ENCODE data around the gene TAS2R1. TPM values are rescaled to one million over a fixed set of nuclear protein-coding genes. Genes with fewer than 3 reads are reported as not detected.

TAS2R1 gene, protein sequence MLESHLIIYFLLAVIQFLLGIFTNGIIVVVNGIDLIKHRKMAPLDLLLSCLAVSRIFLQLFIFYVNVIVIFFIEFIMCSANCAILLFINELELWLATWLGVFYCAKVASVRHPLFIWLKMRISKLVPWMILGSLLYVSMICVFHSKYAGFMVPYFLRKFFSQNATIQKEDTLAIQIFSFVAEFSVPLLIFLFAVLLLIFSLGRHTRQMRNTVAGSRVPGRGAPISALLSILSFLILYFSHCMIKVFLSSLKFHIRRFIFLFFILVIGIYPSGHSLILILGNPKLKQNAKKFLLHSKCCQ
- not detected in 2 replicates for total RNA-seq

DNA sequence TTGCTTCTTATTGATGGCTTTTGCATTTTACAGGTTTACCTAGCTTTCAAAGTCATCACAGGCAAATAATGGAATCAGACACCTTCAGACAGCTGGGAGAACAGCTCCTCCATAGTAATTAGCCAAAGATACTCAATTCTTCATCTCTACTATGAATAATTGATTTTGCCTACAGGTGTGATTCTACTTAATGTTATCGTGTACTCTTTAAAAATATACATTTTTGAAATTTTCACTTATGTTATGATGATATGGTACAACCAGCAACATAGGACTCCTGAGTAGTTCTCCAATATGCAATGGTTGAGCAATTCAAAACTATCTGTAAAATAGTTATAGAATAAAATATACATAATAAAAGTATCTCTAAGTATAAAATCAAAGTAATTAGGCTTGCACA, at the start of gene TAS2R1:
Gene TAS2R1, minus strand, starts transcription at position 101 of the 400 bp plus-strand sequence. CDS start 319 bp downstream, outside the sequence.
- Mint-ChIP-seq H3K27me3 (ENCODE audit: low read depth) (no peaks in the 10 kb centered on the region), H3K27ac (no peak within 1 kb of the TSS), H3K4me1 (ENCODE audit: low read depth) (no peaks in the 10 kb centered on the region), H3K4me3 (ENCODE audit: low read depth) (no peak within 1 kb of the TSS), H3K36me3 (ENCODE audit: low read depth) (no peaks in the 10 kb centered on the region), H3K9me3 (peaks cover 17% of the 10 kb centered on the region)
- intact Hi-C loops (cut with micrococcal nuclease): no loop called here
- DNase-seq (ENCODE audit: low spot score): no peak

DNA sequence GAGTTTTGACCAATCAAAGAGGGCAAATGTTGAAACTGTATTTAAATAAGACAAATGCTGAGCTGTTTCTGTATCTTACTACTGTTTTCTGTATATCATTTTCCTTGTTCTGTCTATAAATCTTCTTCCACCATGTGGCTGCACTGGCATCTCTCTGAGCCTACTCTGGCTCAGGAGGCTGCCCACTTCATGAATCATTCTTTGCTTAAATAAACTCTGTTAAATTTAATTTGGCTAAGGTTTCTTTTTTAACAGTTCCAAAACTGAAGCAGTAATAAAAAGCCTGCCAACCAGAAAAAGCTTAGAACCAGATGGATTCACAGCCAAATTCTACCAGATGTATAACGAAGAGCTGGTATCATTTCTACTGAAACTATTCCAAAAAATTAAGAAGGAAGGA, 40.2 kb upstream of the TAS2R1 start:
- H3K9me3 Mint-ChIP-seq: peaks cover 9% of the 10 kb centered on the region
- no peak for DNase-seq (ENCODE audit: low spot score)
- no peaks in the 10 kb centered on the region for H3K4me1 Mint-ChIP-seq (ENCODE audit: low read depth)
- H3K4me3 Mint-ChIP-seq (ENCODE audit: low read depth): no peak overlapping the region
- H3K36me3 Mint-ChIP-seq (ENCODE audit: low read depth): no peaks in the 10 kb centered on the region
- intact Hi-C loops (cut with micrococcal nuclease): no loop called here
- H3K27me3 Mint-ChIP-seq (ENCODE audit: low read depth): no peaks in the 10 kb centered on the region
- H3K27ac Mint-ChIP-seq: no peak overlapping the region

DNA sequence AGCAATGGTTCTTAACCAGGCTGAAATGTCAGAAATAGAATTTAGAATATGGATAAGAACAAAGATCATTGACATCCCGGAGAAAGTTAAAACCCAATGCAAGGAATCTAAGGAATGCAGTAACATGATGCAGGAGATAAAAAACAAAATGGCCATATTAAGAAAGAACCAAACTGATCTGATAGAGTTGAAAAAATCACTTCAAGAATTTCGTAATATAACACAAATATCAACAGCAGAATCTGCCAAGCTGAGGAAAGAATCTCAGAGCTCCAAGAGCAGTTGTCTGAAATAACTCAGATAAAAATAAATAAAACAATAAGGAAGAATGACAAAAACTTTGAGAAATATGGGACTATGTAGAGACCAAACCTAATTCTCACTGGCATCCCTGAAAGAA, 37.8 kb upstream of the TAS2R1 start:
- H3K27ac Mint-ChIP-seq: no peak overlapping the region
- no peaks in the 10 kb centered on the region for H3K27me3 Mint-ChIP-seq (ENCODE audit: low read depth)
- no peak for DNase-seq (ENCODE audit: low spot score)
- H3K36me3 Mint-ChIP-seq (ENCODE audit: low read depth): no peaks in the 10 kb centered on the region
- H3K9me3 Mint-ChIP-seq: peaks cover 9% of the 10 kb centered on the region
- no peak overlapping the region for H3K4me3 Mint-ChIP-seq (ENCODE audit: low read depth)
- intact Hi-C loops (cut with micrococcal nuclease): no loop called here
- no peaks in the 10 kb centered on the region for H3K4me1 Mint-ChIP-seq (ENCODE audit: low read depth)

DNA sequence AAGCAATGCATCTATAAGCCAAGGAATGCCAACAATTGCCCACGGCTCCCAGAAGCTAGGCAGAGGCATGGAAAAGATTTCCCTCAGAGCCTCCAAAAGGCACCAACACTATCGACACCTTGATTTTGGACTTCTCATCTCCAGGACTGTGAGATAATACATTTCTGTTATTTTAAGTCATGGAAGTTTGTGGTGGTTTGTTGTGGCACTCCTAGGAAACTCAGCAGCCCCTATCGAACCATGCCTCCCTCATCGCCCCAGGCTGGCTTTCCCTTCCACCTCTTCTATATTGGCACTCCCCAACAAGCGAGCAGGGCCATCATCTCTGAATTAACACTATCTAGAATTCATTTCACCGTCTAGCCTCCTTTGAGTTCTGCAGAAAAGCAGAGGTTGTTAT, 33.7 kb upstream of the TAS2R1 start:
- Mint-ChIP-seq H3K27me3 (ENCODE audit: low read depth) (no peaks in the 10 kb centered on the region), H3K36me3 (ENCODE audit: low read depth) (no peaks in the 10 kb centered on the region), H3K4me3 (ENCODE audit: low read depth) (no peak overlapping the region), H3K9me3 (peaks cover 5% of the 10 kb centered on the region), H3K4me1 (ENCODE audit: low read depth) (no peaks in the 10 kb centered on the region), H3K27ac (no peak overlapping the region)
- DNase-seq (ENCODE audit: low spot score): no peak
- intact Hi-C loops (cut with micrococcal nuclease): no loop called here

GRCh38 chr5:9661316-9662015, 31.3 kb upstream of the TAS2R1 start:
- DNase-seq (ENCODE audit: low spot score): no peak
- Mint-ChIP-seq H3K9me3 (peaks cover 4% of the 10 kb centered on the region), H3K27ac (no peak overlapping the region), H3K4me1 (ENCODE audit: low read depth) (no peaks in the 10 kb centered on the region), H3K4me3 (ENCODE audit: low read depth) (no peak overlapping the region), H3K36me3 (ENCODE audit: low read depth) (no peaks in the 10 kb centered on the region), H3K27me3 (ENCODE audit: low read depth) (no peaks in the 10 kb centered on the region)
- intact Hi-C loops (cut with micrococcal nuclease): no loop called here

- no peak overlapping the region for H3K27ac Mint-ChIP-seq
Observed at GRCh38 chr5:9658706-9659105, 28.6 kb upstream of the TAS2R1 start.

DNA sequence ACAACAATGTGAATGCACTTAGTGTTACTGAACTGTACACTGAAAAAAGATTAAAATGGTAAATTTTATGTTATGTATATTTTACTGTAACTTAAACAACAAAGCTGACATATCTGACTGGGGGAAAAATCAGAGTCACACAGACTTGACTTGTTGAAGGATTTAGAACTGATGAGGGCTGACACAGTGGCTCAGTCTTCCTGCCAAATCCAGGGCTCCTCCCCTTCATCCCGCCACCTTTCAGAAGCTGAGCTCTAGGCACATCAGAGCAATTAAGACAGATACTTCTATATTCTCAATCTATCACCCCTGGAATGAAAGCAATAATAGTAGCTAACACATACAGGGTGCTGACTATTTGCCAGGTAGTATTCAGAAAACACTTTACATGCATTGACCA, 27.7 kb upstream of the TAS2R1 start:
- Mint-ChIP-seq H3K27ac (no peak overlapping the region), H3K4me3 (ENCODE audit: low read depth) (no peak overlapping the region)
- intact Hi-C loops (cut with micrococcal nuclease): no loop called here

More at GRCh38 chr5:9658706-9659105, 28.6 kb upstream of the TAS2R1 start:
- no peak overlapping the region for H3K4me3 Mint-ChIP-seq (ENCODE audit: low read depth)
- H3K27me3 Mint-ChIP-seq (ENCODE audit: low read depth): no peaks in the 10 kb centered on the region
- H3K4me1 Mint-ChIP-seq (ENCODE audit: low read depth): no peaks in the 10 kb centered on the region
- DNase-seq (ENCODE audit: low spot score): no peak
- no peaks in the 10 kb centered on the region for H3K36me3 Mint-ChIP-seq (ENCODE audit: low read depth)
- intact Hi-C loops (cut with micrococcal nuclease): no loop called here
- no peaks in the 10 kb centered on the region for H3K9me3 Mint-ChIP-seq

GRCh38 chr5:9655641-9656040, 25.5 kb upstream of the TAS2R1 start:
- no peak for DNase-seq (ENCODE audit: low spot score)
- Mint-ChIP-seq H3K9me3 (no peaks in the 10 kb centered on the region), H3K27me3 (ENCODE audit: low read depth) (no peaks in the 10 kb centered on the region), H3K4me3 (ENCODE audit: low read depth) (no peak overlapping the region), H3K36me3 (ENCODE audit: low read depth) (no peaks in the 10 kb centered on the region), H3K4me1 (ENCODE audit: low read depth) (no peaks in the 10 kb centered on the region), H3K27ac (no peak overlapping the region)
- intact Hi-C loops (cut with micrococcal nuclease): no loop called here

More for the DNA sequence above, 27.7 kb upstream of the TAS2R1 start:
- no peaks in the 10 kb centered on the region for H3K36me3 Mint-ChIP-seq (ENCODE audit: low read depth)
- H3K4me1 Mint-ChIP-seq (ENCODE audit: low read depth): no peaks in the 10 kb centered on the region
- no peak for DNase-seq (ENCODE audit: low spot score)
- no peaks in the 10 kb centered on the region for H3K9me3 Mint-ChIP-seq
- H3K27me3 Mint-ChIP-seq (ENCODE audit: low read depth): no peaks in the 10 kb centered on the region

GRCh38 chr5:9654886-9655285, 24.7 kb upstream of the TAS2R1 start:
- H3K27me3 Mint-ChIP-seq (ENCODE audit: low read depth): no peaks in the 10 kb centered on the region
- intact Hi-C loops (cut with micrococcal nuclease): no loop called here
- no peak overlapping the region for H3K27ac Mint-ChIP-seq
- H3K9me3 Mint-ChIP-seq: no peaks in the 10 kb centered on the region
- no peaks in the 10 kb centered on the region for H3K4me1 Mint-ChIP-seq (ENCODE audit: low read depth)
- no peak overlapping the region for H3K4me3 Mint-ChIP-seq (ENCODE audit: low read depth)
- no peak for DNase-seq (ENCODE audit: low spot score)
- H3K36me3 Mint-ChIP-seq (ENCODE audit: low read depth): no peaks in the 10 kb centered on the region

GRCh38 chr5:9653811-9654210, 23.7 kb upstream of the TAS2R1 start:
- H3K4me3 Mint-ChIP-seq (ENCODE audit: low read depth): no peak overlapping the region
- no peaks in the 10 kb centered on the region for H3K4me1 Mint-ChIP-seq (ENCODE audit: low read depth)
- intact Hi-C loops (cut with micrococcal nuclease): no loop called here
- H3K9me3 Mint-ChIP-seq: no peaks in the 10 kb centered on the region
- no peak for DNase-seq (ENCODE audit: low spot score)
- no peaks in the 10 kb centered on the region for H3K36me3 Mint-ChIP-seq (ENCODE audit: low read depth)
- H3K27ac Mint-ChIP-seq: no peak overlapping the region
- H3K27me3 Mint-ChIP-seq (ENCODE audit: low read depth): no peaks in the 10 kb centered on the region

DNA sequence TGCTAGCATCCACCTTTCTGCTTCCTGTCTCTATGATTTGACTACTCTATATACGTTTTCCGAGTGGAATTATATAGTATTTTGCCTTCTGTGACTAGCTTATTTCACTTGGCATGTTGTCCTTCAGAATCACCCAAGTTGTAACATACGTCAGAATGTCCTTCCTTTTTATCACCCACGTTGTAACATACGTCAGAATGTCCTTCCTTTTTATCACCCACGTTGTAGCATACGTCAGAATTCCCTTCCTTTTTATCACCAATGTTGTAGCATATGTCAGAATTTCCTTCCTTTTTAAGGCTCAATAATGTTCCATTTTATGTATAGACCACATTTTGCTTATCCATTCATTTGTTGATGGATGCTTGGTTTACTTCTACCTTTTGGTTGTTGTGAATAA, 22.9 kb upstream of the TAS2R1 start:
- Mint-ChIP-seq H3K27ac (no peak overlapping the region), H3K4me3 (ENCODE audit: low read depth) (no peak overlapping the region), H3K36me3 (ENCODE audit: low read depth) (no peaks in the 10 kb centered on the region), H3K4me1 (ENCODE audit: low read depth) (no peaks in the 10 kb centered on the region), H3K27me3 (ENCODE audit: low read depth) (no peaks in the 10 kb centered on the region), H3K9me3 (no peaks in the 10 kb centered on the region)
- intact Hi-C loops (cut with micrococcal nuclease): no loop called here
- no peak for DNase-seq (ENCODE audit: low spot score)

DNA sequence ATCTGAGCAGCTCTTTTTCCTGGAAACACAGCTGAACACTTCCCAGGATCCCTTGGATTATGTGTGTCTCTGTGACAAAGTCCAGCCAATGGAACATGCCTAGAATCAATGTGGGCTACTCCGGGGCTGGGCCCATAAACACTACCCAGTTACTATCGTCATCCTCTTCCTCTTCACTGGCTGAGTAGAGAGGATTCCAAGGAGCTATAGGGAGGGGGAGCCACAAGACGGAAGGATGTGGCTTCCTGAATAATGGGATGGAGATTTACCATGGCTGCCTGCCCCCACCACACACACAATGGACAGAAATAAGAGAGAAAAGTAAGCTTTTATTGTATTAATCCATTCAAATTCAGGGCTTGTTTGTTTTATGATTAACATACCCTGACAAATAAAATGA, 22.1 kb upstream of the TAS2R1 start:
- no peak overlapping the region for H3K4me3 Mint-ChIP-seq (ENCODE audit: low read depth)
- no peaks in the 10 kb centered on the region for H3K36me3 Mint-ChIP-seq (ENCODE audit: low read depth)
- intact Hi-C loops (cut with micrococcal nuclease): no loop called here
- no peak overlapping the region for H3K27ac Mint-ChIP-seq
- H3K9me3 Mint-ChIP-seq: no peaks in the 10 kb centered on the region
- H3K27me3 Mint-ChIP-seq (ENCODE audit: low read depth): no peaks in the 10 kb centered on the region
- no peak for DNase-seq (ENCODE audit: low spot score)
- no peaks in the 10 kb centered on the region for H3K4me1 Mint-ChIP-seq (ENCODE audit: low read depth)

- Mint-ChIP-seq H3K4me1 (ENCODE audit: low read depth) (no peaks in the 10 kb centered on the region), H3K4me3 (ENCODE audit: low read depth) (no peak overlapping the region), H3K36me3 (ENCODE audit: low read depth) (no peaks in the 10 kb centered on the region), H3K27ac (no peak overlapping the region), H3K27me3 (ENCODE audit: low read depth) (no peaks in the 10 kb centered on the region), H3K9me3 (no peaks in the 10 kb centered on the region)
- intact Hi-C loops (cut with micrococcal nuclease): no loop called here
- no peak for DNase-seq (ENCODE audit: low spot score)
Observed at GRCh38 chr5:9646843-9647242, 16.7 kb upstream of the TAS2R1 start.
